Endometrial microvascular endothelial cells (primary cell): ENCODE measurements around the gene ERBB4. TPM values are rescaled to one million over a fixed set of nuclear protein-coding genes. Genes with fewer than 3 reads are reported as not detected.

Experiments used
- in situ Hi-C: cut with HindIII; loops from 2 replicates; pipeline ENCODE4 v1.10.0; 2017; ENCODE audit warnings: low sequenced_read_pairs, low pct_unique_long_range_greater_than_20kb; ENCODE audit errors: inconsistent ontology term
- total RNA-seq: library from RNA; depleted of rRNA; stranded (reverse); fragments of >200 nt; gene quantifications from one replicate; pipeline ENCODE4 v1.2.3, GENCODE V29; 2015; ENCODE audit errors: inconsistent ontology term

ERBB4 gene
- not detected for total RNA-seq

GRCh38 chr2:212538305-212539071, at the start of gene ERBB4:
TSS of gene ERBB4 (minus strand) at chr2:212538802. CDS start at chr2:212538530, 272 bp downstream.
- in situ Hi-C loops = no loop called here

GRCh38 chr2:212580117-212580516, 41.5 kb upstream of the ERBB4 start:
- in situ Hi-C loops = no loop called here

GRCh38 chr2:212556296-212556695, 17.7 kb upstream of the ERBB4 start:
- in situ Hi-C loops = no loop called here

- in situ Hi-C loops = no loop called here
These were observed 15.6 kb upstream of the ERBB4 start for GRCh38 chr2:212554233-212554632.

GRCh38 chr2:212549941-212550340, 11.3 kb upstream of the ERBB4 start:
- in situ Hi-C loops = no loop called here

GRCh38 chr2:212549463-212549862, 10.9 kb upstream of the ERBB4 start:
- in situ Hi-C loops = no loop called here

GRCh38 chr2:212548455-212548819, 9.8 kb upstream of the ERBB4 start:
- in situ Hi-C loops = no loop called here

- in situ Hi-C loops = no loop called here
These were observed 9.3 kb upstream of the ERBB4 start for GRCh38 chr2:212547716-212548454.

- in situ Hi-C loops = no loop called here
These were observed 8.1 kb upstream of the ERBB4 start for GRCh38 chr2:212546669-212547068.

- in situ Hi-C loops = no loop called here
These were observed 1.7 kb upstream of the ERBB4 start for GRCh38 chr2:212540341-212540740.

- in situ Hi-C loops = no loop called here
These were observed 674 bp upstream of the ERBB4 start for GRCh38 chr2:212539072-212539880.

GRCh38 chr2:212537726-212538304, 787 bp downstream of the ERBB4 start:
- in situ Hi-C loops = no loop called here

GRCh38 chr2:212536817-212537725, 1.5 kb downstream of the ERBB4 start:
- in situ Hi-C loops = no loop called here

GRCh38 chr2:212535996-212536816, 2.4 kb downstream of the ERBB4 start:
- in situ Hi-C loops = no loop called here

- in situ Hi-C loops = no loop called here
These were observed 4.3 kb downstream of the ERBB4 start for GRCh38 chr2:212534336-212534735.

- in situ Hi-C loops = no loop called here
These were observed 6.0 kb downstream of the ERBB4 start for GRCh38 chr2:212532585-212532984.

GRCh38 chr2:212532087-212532486, 6.5 kb downstream of the ERBB4 start:
- in situ Hi-C loops = no loop called here
